NAMALWA (cell line): ENCODE measurements around the gene RBM7.

ENCODE experiments used
- DNase-seq: peaks from one replicate; pipeline ENCODE4 v3.0.0-alpha.2; 2015; ENCODE audit warnings: low spot score

RBM7 gene

GRCh38 chr11:114400216-114400914 is at the start of gene RBM7, which contains the start of gene C11orf71:
Gene RBM7, plus strand, starts transcription at chr11:114400666. Its CDS starts 6 bp downstream, at chr11:114400672.
Gene C11orf71, minus strand, starts transcription at chr11:114400511. Its CDS starts 180 bp downstream, at chr11:114400331.
- DNase-seq: peak; percentile 98

GRCh38 chr11:114353443-114353842 is 47.0 kb upstream of the RBM7 start:
- DNase-seq: no peak

GRCh38 chr11:114354076-114354475 is 46.4 kb upstream of the RBM7 start:
- DNase-seq: peak; percentile 9

GRCh38 chr11:114358716-114359115 is 41.8 kb upstream of the RBM7 start:
- DNase-seq: no peak

GRCh38 chr11:114359342-114359741 is 41.1 kb upstream of the RBM7 start:
- DNase-seq: no peak

GRCh38 chr11:114362326-114362725 is 38.1 kb upstream of the RBM7 start:
- DNase-seq: no peak

GRCh38 chr11:114362958-114363357 is 37.5 kb upstream of the RBM7 start:
- DNase-seq: no peak

GRCh38 chr11:114366331-114367243 is 33.9 kb upstream of the RBM7 start:
- DNase-seq: no peak

GRCh38 chr11:114367244-114367957 is 33.1 kb upstream of the RBM7 start:
- no peak for DNase-seq

GRCh38 chr11:114368918-114369680 is 31.4 kb upstream of the RBM7 start:
- DNase-seq: no peak

- no peak for DNase-seq
These were observed 25.4 kb upstream of the RBM7 start for GRCh38 chr11:114375052-114375451.

GRCh38 chr11:114377612-114378267 is 22.7 kb upstream of the RBM7 start:
- DNase-seq: no peak

GRCh38 chr11:114379394-114380069 is 20.9 kb upstream of the RBM7 start:
- no peak for DNase-seq

GRCh38 chr11:114382509-114382908 is 18.0 kb upstream of the RBM7 start:
- DNase-seq: no peak

- no peak for DNase-seq
These were observed 16.0 kb upstream of the RBM7 start for GRCh38 chr11:114384487-114384886.

- DNase-seq: no peak
These were observed 14.3 kb upstream of the RBM7 start for GRCh38 chr11:114386131-114386530.

- no peak for DNase-seq
These were observed 13.9 kb upstream of the RBM7 start for GRCh38 chr11:114386545-114386944.

- no peak for DNase-seq
These were observed 7.5 kb upstream of the RBM7 start for GRCh38 chr11:114392735-114393667.

- peak; percentile 12 for DNase-seq
These were observed 4.7 kb upstream of the RBM7 start for GRCh38 chr11:114395736-114396135.
